ENCODE results near the gene ITSN2. TPM values are rescaled to one million over a fixed set of nuclear protein-coding genes. Genes with fewer than 3 reads are reported as not detected.

Gene ITSN2
- total RNA-seq, 1 experiment from 2014 or later = 26.5 TPM

DNA sequence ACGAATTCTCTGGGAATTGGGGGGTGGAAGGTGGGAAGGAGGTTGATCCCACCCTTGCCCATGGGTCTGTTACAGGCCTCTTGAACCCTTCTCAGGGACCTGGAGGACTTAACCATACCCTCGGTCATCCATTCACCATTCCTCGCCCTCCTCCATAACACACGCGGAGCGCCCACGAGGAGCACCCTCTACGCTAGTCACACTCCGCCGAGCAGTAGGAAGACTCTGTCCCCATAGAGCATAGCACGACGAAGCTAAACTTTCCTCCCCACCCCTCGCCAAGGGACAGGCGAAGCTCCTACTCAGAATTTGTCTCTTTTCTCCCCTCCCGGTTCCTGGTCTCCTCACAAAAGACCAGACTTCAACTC lies 611 bp upstream of the ITSN2 start:
- H3K4me3 ChIP-seq (replicated peaks in 1 of 2; ENCODE audit: low read depth in 1 of 2, low read length in 2 of 2) = peak overlapping the region; percentile 76 to 77
- H3K4me2 ChIP-seq (ENCODE audit: low read length) = peak overlapping the region; percentile 91
- H3K79me2 ChIP-seq (ENCODE audit: insufficient read depth, low read length) = peaks cover 25% of the 10 kb centered on the region
- peak overlapping the region; percentile 90 for H3K27ac ChIP-seq (ENCODE audit: low read depth, low read length)
- ChIA-PET CTCF (no interaction called here), RAD21 (ENCODE audit: low non-redundant PET in 1 of 2, low total read pairs in 2 of 2, uncharacterized antibody in 2 of 2, unreplicated experiment in 2 of 2) (no interaction called here), POLR2A (interaction anchor here (1.3 kb wide), 1 partner anchor 10 kb away, joined by 3 read pairs; no protein-coding TSS in a partner anchor)
- ATAC-seq (peak; percentile 11), DNase-seq (ENCODE audit: low read depth, low spot score) (no peak)
- H3K9me3 ChIP-seq (ENCODE audit: control insufficient read depth in 1 of 2, insufficient read depth in 1 of 2, low read depth in 1 of 2, low read length in 2 of 2) = no peaks in the 10 kb centered on the region
- H4K20me1 ChIP-seq (ENCODE audit: insufficient read depth) = no peaks in the 10 kb centered on the region
- intact Hi-C loops (cut with micrococcal nuclease) = loop anchor here (2.0 kb wide), 1 partner anchor 22 kb away; no protein-coding TSS in a partner anchor
- no peaks in the 10 kb centered on the region for H3K36me3 ChIP-seq (ENCODE audit: control insufficient read depth in 1 of 2, insufficient read depth in 2 of 2, low read length in 2 of 2)
- H2AFZ ChIP-seq (ENCODE audit: low read depth, low read length, poor library complexity, severe bottlenecking) = peak overlapping the region; percentile 88
- TF ChIP-seq ELF1 (IDR thresholded peaks at IDR 0.05; ENCODE audit: borderline replicate concordance, low read depth) (no peak), POLR2A (IDR thresholded peaks at IDR 0.05; ENCODE audit: borderline replicate concordance, extremely low read depth, insufficient read depth, insufficient read length) (no peak), ZNF274 (IDR thresholded peaks at IDR 0.05; ENCODE audit: low read depth, low read length) (no peak), EGR1 (IDR thresholded peaks at IDR 0.05; ENCODE audit: low read depth) (no peak), JUND (IDR thresholded peaks at IDR 0.05) (no peak), CBX3 (IDR thresholded peaks at IDR 0.05; ENCODE audit: low read depth) (no peak), TCF7L2 (IDR thresholded peaks at IDR 0.05; ENCODE audit: borderline replicate concordance, extremely low read depth, insufficient read depth, insufficient read length) (no peak), FOSL1 (IDR thresholded peaks at IDR 0.05; ENCODE audit: low read depth) (no peak), EZH2 (IDR thresholded peaks at IDR 0.05) (no peak), SRF (IDR thresholded peaks at IDR 0.05; ENCODE audit: low read depth) (no peak), SIN3A (IDR thresholded peaks at IDR 0.05; ENCODE audit: low read depth) (no peak), ZFX (IDR thresholded peaks at IDR 0.05) (no peak), CEBPB (IDR thresholded peaks at IDR 0.05; ENCODE audit: low read depth) (no peak), SP1 (IDR thresholded peaks at IDR 0.05; ENCODE audit: low read depth) (no peak)
- TF ChIP-seq, protein P1, sequence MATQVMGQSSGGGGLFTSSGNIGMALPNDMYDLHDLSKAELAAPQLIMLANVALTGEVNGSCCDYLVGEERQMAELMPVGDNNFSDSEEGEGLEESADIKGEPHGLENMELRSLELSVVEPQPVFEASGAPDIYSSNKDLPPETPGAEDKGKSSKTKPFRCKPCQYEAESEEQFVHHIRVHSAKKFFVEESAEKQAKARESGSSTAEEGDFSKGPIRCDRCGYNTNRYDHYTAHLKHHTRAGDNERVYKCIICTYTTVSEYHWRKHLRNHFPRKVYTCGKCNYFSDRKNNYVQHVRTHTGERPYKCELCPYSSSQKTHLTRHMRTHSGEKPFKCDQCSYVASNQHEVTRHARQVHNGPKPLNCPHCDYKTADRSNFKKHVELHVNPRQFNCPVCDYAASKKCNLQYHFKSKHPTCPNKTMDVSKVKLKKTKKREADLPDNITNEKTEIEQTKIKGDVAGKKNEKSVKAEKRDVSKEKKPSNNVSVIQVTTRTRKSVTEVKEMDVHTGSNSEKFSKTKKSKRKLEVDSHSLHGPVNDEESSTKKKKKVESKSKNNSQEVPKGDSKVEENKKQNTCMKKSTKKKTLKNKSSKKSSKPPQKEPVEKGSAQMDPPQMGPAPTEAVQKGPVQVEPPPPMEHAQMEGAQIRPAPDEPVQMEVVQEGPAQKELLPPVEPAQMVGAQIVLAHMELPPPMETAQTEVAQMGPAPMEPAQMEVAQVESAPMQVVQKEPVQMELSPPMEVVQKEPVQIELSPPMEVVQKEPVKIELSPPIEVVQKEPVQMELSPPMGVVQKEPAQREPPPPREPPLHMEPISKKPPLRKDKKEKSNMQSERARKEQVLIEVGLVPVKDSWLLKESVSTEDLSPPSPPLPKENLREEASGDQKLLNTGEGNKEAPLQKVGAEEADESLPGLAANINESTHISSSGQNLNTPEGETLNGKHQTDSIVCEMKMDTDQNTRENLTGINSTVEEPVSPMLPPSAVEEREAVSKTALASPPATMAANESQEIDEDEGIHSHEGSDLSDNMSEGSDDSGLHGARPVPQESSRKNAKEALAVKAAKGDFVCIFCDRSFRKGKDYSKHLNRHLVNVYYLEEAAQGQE (IDR thresholded peaks at IDR 0.05; ENCODE audit: low read depth) = no peak
- TF ChIP-seq, protein P2, sequence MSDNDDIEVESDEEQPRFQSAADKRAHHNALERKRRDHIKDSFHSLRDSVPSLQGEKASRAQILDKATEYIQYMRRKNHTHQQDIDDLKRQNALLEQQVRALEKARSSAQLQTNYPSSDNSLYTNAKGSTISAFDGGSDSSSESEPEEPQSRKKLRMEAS (IDR thresholded peaks at IDR 0.05) = no peak
- TF ChIP-seq, protein P3, sequence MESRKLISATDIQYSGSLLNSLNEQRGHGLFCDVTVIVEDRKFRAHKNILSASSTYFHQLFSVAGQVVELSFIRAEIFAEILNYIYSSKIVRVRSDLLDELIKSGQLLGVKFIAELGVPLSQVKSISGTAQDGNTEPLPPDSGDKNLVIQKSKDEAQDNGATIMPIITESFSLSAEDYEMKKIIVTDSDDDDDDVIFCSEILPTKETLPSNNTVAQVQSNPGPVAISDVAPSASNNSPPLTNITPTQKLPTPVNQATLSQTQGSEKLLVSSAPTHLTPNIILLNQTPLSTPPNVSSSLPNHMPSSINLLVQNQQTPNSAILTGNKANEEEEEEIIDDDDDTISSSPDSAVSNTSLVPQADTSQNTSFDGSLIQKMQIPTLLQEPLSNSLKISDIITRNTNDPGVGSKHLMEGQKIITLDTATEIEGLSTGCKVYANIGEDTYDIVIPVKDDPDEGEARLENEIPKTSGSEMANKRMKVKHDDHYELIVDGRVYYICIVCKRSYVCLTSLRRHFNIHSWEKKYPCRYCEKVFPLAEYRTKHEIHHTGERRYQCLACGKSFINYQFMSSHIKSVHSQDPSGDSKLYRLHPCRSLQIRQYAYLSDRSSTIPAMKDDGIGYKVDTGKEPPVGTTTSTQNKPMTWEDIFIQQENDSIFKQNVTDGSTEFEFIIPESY (IDR thresholded peaks at IDR 0.05; ENCODE audit: extremely low read depth, insufficient replicate concordance, low read length) = no peak
- TF ChIP-seq, protein P4, sequence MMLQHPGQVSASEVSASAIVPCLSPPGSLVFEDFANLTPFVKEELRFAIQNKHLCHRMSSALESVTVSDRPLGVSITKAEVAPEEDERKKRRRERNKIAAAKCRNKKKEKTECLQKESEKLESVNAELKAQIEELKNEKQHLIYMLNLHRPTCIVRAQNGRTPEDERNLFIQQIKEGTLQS (IDR thresholded peaks at IDR 0.05) = no peak
- BruUV-seq (replicated peaks) = TSS peak; percentile 74
- H3K4me1 ChIP-seq (ENCODE audit: control insufficient read depth in 1 of 2, insufficient read depth in 2 of 2, low read length in 2 of 2) = peaks cover 11 to 29% of the 10 kb centered on the region in 2 experiments
- peak overlapping the region; percentile 69 for H3K9ac ChIP-seq (ENCODE audit: low read length)
- H3K9me2 ChIP-seq (ENCODE audit: insufficient read depth) = no peaks in the 10 kb centered on the region
- no peaks in the 10 kb centered on the region for H3K27me3 ChIP-seq (ENCODE audit: insufficient read depth, low read length)

Data from HCT116 (cell line).